ENCODE measurements around the gene CRACR2B.

DNA sequence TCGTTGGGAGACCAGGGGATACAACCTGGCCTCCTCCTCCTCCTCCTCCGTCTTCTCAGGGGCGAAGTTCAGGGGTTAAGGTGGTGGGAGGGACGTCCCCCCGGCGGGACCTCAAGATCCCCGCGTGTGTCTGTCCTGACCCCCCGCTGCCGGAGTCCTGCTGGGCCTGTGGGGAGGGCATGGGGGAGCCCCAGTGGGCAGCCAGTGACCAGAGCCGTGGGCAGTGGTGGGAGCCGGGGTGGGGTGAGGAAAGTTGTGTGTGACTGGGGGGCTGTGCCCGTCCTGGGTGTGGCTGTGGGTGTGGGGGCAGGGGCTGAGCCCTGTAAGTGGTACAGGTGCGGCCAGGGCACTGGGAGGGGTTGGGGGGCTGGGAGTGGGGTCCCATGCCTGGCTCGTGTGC, 25.0 kb downstream of the CRACR2B start:
- TF ChIP-seq CTCF (IDR thresholded peaks at IDR 0.05), result no peak
- no peak for TF ChIP-seq EP300 (IDR thresholded peaks at IDR 0.05; ENCODE audit: low read depth)
- no peak for TF ChIP-seq POLR2A (IDR thresholded peaks at IDR 0.05)

All from transverse colon (tissue), 3 donors.